Activated T-cell treated with anti-CD3 and anti-CD28 coated beads for 48 hours (primary cell): Measurements from ENCODE around the gene ATF7IP2.
"Not testable (repeated sequence)": the region's sequence is repeated elsewhere in the genome, so short reads cannot be mapped to it uniquely, and the experiment has no call there.

Experiments used
- DNase-seq: peaks from one replicate; pipeline ENCODE4 v3.0.0-alpha.2; 2020; ENCODE audit warnings: low read depth

The ATF7IP2 gene

DNA sequence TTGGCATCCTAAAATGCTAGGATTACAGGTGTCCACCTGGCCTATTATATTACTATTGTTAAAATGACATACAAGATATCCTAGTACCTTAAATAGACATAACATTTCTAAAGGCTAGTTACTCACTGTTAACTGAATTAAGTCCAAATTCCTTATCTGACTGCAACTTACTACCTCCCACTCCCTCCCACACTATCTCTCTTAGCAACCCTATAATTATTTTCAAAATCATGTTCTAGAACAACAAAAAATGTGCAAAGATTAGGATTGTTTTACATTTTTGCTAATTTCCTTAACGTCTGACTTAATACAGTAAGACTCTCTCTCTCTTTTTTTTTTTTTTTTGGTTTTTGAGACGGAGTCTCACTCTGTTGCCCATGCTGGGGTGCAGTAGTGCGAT lies 2.2 kb upstream of the ATF7IP2 start:
- no peak for DNase-seq

- no peak for DNase-seq
Observed at GRCh38 chr16:10386517-10387100, 748 bp downstream of the ATF7IP2 start.

DNA sequence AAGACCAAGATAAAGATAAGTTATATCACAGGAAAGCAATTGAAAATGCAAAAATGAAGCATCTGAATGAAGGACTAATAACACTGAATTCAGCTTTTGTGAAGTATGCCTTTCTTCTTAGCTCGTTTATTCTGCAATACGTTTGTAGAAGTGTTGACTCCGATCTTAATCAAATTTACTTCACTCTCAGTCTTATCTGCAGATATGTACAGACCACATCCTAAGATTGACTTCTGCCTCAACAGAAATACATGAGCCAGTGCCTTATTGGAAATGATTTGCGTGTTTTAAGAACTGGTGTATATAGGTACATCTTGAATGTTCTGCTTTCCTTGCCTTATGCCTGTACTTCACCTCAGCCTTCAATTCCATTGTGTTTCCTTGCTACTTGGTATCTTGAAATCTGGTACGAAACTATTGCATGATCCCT lies 1.3 kb downstream of the ATF7IP2 start:
- no peak for DNase-seq

GRCh38 chr16:10388988-10389387 lies 3.1 kb downstream of the ATF7IP2 start:
- DNase-seq = no peak

DNA sequence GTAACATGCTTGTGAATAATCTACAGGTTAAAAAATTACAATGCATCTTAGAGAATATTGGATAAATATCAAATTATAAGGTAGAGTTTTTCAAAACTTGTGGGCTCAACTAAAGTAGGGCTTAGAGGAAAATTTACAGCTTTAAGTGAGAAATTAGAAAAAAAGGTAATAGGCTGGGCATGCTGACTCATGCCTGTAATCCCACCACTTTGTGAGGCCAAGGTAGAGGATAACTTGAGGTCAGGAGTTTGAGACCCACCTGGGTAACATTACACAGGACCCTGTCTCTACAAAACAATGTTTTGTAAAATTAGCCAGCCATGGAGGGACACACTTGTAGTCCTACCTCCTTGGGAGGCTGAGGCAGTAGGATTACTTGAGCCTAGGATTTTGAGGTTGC lies 4.5 kb downstream of the ATF7IP2 start:
- no peak for DNase-seq

- DNase-seq = no peak
Observed at GRCh38 chr16:10390867-10391266, 5.0 kb downstream of the ATF7IP2 start.

DNA sequence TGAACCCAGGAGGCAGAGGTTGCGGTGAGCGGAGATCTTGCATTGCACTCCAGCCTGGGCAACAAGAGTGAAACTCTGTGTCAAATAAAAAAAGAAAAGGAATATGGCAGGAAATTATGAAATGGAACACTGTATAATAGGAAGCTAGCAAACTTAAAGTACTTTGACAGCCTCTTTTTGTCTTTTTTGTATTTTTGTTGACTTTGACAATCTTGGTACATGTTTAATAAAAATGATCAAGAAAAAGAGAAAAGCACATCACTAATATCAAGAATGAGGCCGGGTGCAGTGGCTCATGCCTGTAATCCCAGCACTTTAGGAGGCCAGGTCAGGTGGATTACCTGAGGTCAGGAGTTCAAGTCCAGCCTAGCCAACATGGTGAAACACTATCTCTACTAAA lies 5.5 kb downstream of the ATF7IP2 start:
- DNase-seq = no peak

DNA sequence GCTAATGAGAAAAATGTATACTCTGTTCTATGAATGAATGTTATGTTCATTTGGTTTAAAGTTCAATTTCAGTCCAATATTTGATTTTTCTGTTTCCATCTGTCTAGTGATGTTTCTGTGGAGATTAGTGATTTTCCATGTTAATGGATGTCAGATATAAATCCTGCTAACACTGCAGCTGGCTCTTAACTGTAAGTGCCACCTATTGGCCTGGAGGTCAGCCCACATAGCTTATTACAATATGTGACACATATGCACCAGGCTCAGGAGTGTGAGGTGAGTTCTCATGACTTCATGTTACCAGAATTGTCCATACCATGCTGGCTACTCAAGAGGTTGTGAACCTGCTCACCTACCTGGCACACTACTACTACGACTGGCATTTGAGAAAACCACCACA lies 17.1 kb downstream of the ATF7IP2 start:
- no peak for DNase-seq

DNA sequence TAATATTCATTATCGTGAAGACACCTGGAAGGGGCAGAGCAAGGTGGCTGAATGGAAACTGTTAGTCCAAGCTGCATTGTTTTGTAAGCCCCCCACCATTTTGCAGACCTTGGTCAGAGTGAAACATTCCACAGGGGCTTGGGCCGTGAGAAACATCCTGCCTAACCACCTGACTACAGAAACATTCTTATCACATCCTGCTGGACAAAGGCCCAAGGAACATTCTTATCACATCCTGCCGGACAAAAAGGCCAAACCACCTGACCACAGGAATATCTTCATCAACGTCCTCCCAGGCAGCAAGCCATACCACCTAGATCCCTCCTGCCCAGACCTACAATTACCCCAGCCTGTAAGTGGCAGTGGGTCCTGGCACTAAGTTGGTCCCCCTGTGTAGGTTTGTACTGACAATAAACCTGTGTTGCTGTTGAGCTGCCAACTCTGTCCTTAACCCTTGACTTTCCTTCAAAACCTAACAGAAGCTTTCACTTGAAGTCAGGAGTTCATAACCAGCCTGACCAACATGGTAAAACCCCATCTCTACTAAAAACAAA lies 19.6 kb downstream of the ATF7IP2 start:
- no peak for DNase-seq

GRCh38 chr16:10408824-10409381 lies 23.0 kb downstream of the ATF7IP2 start:
- DNase-seq = no peak

DNA sequence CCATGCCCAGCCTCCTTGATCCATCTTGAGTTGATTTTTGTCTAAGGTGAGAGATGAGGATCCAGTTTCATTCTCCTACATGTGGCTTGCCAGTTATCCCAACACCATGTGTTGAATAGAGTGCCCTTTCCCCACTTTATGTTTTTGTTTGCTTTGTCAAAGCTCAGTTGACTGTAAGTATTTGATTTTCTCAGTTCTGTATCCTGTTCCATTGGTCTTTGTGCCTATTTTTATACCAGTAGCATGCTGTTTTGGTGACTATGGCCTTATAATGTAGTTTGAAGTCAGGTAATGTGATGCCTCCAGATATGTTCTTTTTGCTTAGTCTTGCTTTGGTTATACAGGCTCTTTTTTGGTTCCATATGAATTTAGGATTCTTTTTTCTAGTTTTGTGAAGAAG lies 23.9 kb downstream of the ATF7IP2 start:
- not testable (repeated sequence) for DNase-seq

DNA sequence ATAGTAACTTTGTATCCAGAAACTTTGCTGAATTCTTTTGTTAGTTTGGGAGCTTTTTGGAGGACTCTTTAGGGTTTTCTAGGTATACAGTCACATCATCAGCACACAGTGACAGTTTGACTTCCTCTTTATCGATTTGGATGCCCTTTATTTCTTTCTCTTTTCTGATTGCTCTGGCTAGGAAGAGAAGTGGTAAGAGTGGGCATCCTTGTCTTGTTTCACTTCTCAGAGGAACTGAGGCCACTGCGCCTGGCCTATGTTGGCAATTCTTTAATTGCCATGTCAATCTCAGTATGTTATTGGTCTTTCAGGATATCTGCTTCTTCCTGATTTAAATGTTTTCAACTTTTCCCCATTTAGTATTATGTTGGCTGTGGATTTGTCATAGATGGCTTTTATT lies 24.6 kb downstream of the ATF7IP2 start:
- DNase-seq = no peak

DNA sequence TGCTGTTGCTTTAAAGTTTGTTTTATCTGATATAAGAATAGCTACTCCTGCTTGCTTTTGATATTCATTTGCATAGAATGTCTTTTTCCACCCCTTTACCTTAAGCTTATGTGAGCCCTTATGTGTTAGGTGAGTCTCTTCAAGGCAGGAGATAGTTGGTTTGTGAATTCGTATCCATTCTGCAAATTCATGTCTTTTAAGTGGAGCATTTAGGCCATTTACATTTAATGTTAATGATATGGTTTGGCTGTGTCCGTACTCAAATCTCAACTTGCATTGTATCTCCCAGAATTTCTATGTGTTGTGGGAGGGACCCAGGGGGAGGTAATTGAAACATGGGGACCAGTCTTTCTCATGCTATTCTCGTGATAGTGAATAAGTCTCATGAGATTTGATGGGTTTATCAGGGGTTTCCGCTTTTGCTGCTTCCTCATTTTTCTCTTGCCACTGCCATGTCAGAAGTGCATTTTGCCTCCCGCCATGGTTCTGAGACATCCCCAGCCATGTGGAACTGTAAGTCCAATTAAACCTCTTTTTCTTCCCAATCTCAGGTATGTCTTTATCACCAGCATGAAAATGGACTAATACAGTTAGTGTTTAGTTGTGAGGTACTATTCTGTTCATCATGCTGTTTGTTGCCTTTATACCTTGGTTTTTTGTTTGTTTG lies 27.2 kb downstream of the ATF7IP2 start:
- no peak for DNase-seq

GRCh38 chr16:10418204-10418603 lies 32.3 kb downstream of the ATF7IP2 start:
- DNase-seq = not testable (repeated sequence)

DNA sequence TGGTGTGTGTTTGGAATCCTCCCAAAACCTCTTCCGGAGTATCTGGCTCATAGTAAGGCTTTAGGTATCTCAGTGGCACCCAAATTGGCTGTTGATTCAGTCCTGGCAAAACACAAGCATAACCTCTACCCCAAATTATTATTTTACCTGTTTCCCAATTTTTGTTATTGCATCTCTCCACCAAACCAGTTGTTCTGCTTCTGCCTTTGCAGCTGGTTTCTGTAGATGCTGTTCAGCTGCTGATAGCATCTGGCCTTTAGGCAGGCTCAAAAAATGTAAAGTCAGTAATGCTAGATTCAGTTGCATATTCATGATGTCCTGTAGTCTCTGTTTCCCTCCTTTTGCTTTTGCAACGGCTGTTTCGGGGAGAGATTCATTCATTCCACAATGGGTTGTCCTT lies 33.8 kb downstream of the ATF7IP2 start:
- DNase-seq = no peak

- no peak for DNase-seq
Observed at GRCh38 chr16:10421596-10421995, 35.7 kb downstream of the ATF7IP2 start.

DNA sequence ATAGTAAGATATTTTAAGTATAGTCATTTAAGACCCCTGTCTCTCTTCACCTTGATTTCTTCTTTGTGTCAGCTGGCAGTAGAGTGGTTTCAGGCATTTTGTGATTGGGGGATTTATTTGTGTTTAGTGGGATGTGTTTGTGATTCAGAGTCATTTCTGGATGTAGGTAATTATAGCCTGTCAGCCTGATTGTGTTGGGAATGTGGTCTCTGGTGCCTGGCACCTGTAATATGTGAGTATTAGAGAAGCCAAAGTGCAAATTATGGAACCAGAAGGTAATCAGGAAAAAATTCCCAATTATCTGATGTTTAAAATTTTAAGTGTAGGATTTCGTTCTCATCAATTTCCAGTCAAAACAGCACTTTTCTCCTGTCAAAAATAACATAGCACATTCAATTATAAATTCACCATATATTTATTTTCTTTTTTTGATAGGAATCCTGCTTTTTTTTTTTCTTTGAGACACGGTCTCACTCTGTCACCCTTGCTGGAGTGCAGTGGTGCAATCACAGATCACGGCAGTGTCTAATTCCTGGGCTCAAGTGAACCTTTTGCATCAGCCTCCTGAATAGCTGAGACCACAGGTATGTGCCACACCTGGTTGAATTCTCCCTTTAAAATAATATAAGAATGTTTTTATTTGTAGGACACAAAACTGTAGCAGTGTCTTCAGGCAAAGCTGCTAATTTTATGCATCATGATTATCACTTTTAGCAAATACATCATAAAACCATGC lies 42.7 kb downstream of the ATF7IP2 start:
- no peak for DNase-seq

- DNase-seq = not testable (repeated sequence)
Observed at GRCh38 chr16:10429299-10429969, 43.6 kb downstream of the ATF7IP2 start.

DNA sequence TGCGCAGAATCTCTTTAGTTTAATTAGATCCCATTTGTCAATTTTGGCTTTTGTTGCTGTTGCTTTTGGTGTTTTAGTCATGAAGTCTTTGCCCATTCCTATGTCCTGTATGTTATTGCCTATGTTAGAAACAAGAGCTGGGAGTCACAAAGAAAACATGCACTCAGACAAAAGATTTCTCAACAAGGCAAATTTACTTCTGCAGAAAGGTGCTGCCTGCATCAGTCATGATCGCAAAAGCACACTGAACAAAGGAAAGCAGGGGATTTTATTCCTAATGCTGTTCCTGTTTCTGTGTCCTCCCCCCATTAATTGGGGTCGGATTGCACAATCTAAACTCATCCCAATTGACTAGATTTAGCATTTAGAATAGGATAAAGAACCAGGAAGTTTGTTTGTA lies 55.9 kb downstream of the ATF7IP2 start:
- no peak for DNase-seq

- no peak for DNase-seq
Observed at GRCh38 chr16:10447289-10447688, 61.4 kb downstream of the ATF7IP2 start.

DNA sequence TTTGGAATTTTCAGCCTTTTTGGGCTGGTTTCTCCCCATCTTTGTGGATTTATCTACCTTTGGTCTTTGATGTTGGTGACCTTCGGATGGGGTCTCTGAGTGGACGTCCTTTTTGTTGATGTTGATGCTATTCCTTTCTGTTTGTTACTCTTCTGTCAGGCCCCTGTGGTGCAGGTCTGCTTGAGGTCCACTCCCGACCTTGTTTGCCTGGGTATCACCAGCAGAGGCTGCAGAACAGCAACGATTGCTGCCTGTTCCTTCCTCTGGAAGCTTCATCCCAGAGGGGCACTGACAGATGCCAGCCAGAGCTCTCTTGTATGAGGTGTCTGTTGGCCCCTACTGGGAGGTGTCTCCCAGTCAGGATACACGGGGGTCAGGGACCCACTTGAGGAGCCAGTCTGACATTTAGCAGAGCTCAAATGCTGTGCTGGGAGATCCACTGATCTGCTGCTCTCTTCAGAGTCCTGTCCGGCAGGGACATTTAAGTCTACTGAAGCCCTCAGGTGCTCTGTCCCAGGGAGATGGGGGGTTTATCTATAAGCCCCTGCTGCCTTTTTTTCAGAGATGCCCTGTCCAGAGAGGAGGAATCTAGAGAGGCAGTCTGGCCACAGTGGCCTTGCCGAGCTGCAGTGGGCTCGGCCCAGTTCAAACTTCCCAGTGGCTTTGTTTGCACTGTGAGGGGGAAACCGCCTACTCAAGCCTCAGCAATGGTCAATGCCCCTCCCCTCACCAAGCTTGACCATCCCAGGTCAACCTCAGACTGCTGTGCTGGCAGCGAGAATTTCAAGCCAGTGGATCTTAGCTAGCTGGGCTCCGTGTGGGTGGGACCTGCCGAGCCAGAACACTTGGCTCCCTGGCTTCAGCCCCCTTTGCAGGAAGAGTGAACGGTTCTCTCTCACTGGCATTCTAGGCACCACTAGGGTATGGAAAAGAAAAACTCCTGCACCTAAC lies 66.6 kb downstream of the ATF7IP2 start:
- DNase-seq = not testable (repeated sequence)
